HepG2 (cell line): ENCODE measurements around the gene SLC25A19. TPM values are rescaled to one million over a fixed set of nuclear protein-coding genes. Genes with fewer than 3 reads are reported as not detected.

ENCODE experiments used
- ARNT2 ChIP-seq: sonication (generic); formaldehyde crosslinking; IDR thresholded peaks from 2 replicates; pipeline ENCODE4 v1.8.0; 2022; ENCODE audit warnings: mild to moderate bottlenecking, low read depth, missing genetic modification reagents, moderate library complexity
- CAMTA2 ChIP-seq: sonication (generic); formaldehyde crosslinking; IDR thresholded peaks from 2 replicates; pipeline ENCODE4 v1.4.0; 2020; ENCODE audit warnings: mild to moderate bottlenecking, missing genetic modification reagents, borderline replicate concordance
- CC2D1A ChIP-seq: sonication (generic); formaldehyde crosslinking; IDR thresholded peaks from 2 replicates; pipeline ENCODE4 v1.8.1; 2023; ENCODE audit warnings: mild to moderate bottlenecking, missing genetic modification reagents
- GABPB1 ChIP-seq: IDR thresholded peaks from 2 replicates; pipeline ENCODE4 v1.6.1; 2016; ENCODE audit warnings: mild to moderate bottlenecking, missing genetic modification reagents, moderate library complexity, missing compliant biosample characterization
- IRX3 ChIP-seq: sonication (generic); formaldehyde crosslinking; IDR thresholded peaks from 2 replicates; pipeline ENCODE4 v1.8.1; 2023; ENCODE audit warnings: mild to moderate bottlenecking, low read depth, missing genetic modification reagents, borderline replicate concordance
- KMT2B ChIP-seq: IDR thresholded peaks from 2 replicates; pipeline ENCODE4 v1.6.1; 2016; ENCODE audit warnings: missing genetic modification reagents, missing compliant biosample characterization
- NPAS2 ChIP-seq: sonication (generic); formaldehyde crosslinking; IDR thresholded peaks from 2 replicates; pipeline ENCODE4 v1.8.0; 2022; ENCODE audit warnings: mild to moderate bottlenecking, missing genetic modification reagents, borderline replicate concordance
- PRMT3 ChIP-seq: sonication (generic); formaldehyde crosslinking; IDR thresholded peaks from 2 replicates; pipeline ENCODE4 v1.8.1; 2022; ENCODE audit warnings: low read depth, mild to moderate bottlenecking, moderate library complexity, missing genetic modification reagents, borderline replicate concordance
- RAD21 ChIP-seq: fragments of 450-650 bp; formaldehyde crosslinking; IDR thresholded peaks from 2 replicates; pipeline ENCODE4 v1.5.0; 2020; ENCODE audit warnings: mild to moderate bottlenecking
- RCOR2 ChIP-seq: IDR thresholded peaks from 2 replicates; pipeline ENCODE4 v1.6.1; 2016; ENCODE audit warnings: missing biosample characterization, missing genetic modification reagents
- SIN3A ChIP-seq: IDR thresholded peaks from 2 replicates; pipeline ENCODE4 v1.6.1; 2011; ENCODE audit warnings: low read depth, mild to moderate bottlenecking, control low read depth, low read length, borderline replicate concordance
- SMAD3 ChIP-seq: sonication (generic); formaldehyde crosslinking; IDR thresholded peaks from 2 replicates; pipeline ENCODE4 v1.4.0; 2020; ENCODE audit warnings: missing genetic modification reagents
- ZBTB10 ChIP-seq: sonication (generic); formaldehyde crosslinking; IDR thresholded peaks from 2 replicates; pipeline ENCODE4 v1.4.0; 2020; ENCODE audit warnings: missing genetic modification reagents, borderline replicate concordance
- ZBTB20 ChIP-seq: sonication (generic); formaldehyde crosslinking; IDR thresholded peaks from 2 replicates; pipeline ENCODE4 v1.8.1; 2023; ENCODE audit warnings: missing genetic modification reagents, low read depth, mild to moderate bottlenecking, borderline replicate concordance
- ZNF670 ChIP-seq: sonication (generic); formaldehyde crosslinking; IDR thresholded peaks from 2 replicates; pipeline ENCODE4 v1.8.0; 2022; ENCODE audit warnings: mild to moderate bottlenecking, missing genetic modification reagents, borderline replicate concordance
- polyA plus RNA-seq, 8 experiments: library from polyadenylated mRNA; depleted of rRNA in 3 of 8; stranded (reverse) in 7 of 8; unstranded in 1 of 8; fragments of >200 nt; fragmentation: Illumina TruSeq in 4 of 8; extraction: Trizol in 4 of 8; gene quantifications; 2 replicates each; pipeline versions ENCODE4 v1.2.1 to v1.2.3, GENCODE V29; 2011 to 2016; ENCODE audit warnings: low read depth in 4 of 8, missing spikeins in 1 of 8, mixed read lengths in 1 of 8; ENCODE audit not compliant: insufficient read depth in 1 of 8
- total RNA-seq, 5 experiments: library from RNA; depleted of rRNA; stranded (reverse); fragments of >200 nt; fragmentation: Illumina TruSeq; extraction: Trizol; gene quantifications; 2 replicates each; pipeline ENCODE4 v1.2.3, GENCODE V29; 2016; ENCODE audit warnings: low read depth in 1 of 5
- TF ChIP-seq, protein P1 (sequence below): sonication (generic); formaldehyde crosslinking; IDR thresholded peaks from 2 replicates; pipeline ENCODE4 v1.4.0; 2020; ENCODE audit warnings: mild to moderate bottlenecking, missing genetic modification reagents
- TF ChIP-seq, protein P2 (sequence below): sonication (generic); formaldehyde crosslinking; IDR thresholded peaks from 2 replicates; pipeline ENCODE4 v1.5.0; 2020; ENCODE audit warnings: mild to moderate bottlenecking, low read depth, missing genetic modification reagents, borderline replicate concordance
- TF ChIP-seq, protein P3 (sequence below): sonication (generic); formaldehyde crosslinking; IDR thresholded peaks from 2 replicates; pipeline ENCODE4 v1.8.0; 2022; ENCODE audit warnings: missing genetic modification reagents, mild to moderate bottlenecking, moderate library complexity, borderline replicate concordance

SLC25A19 gene
- total and polyA plus RNA-seq, 2 of the 13 experiments (the other 11 are each of a cell fraction or from before 2014, with no cell fraction given), result 24.4 to 41.4 TPM

DNA sequence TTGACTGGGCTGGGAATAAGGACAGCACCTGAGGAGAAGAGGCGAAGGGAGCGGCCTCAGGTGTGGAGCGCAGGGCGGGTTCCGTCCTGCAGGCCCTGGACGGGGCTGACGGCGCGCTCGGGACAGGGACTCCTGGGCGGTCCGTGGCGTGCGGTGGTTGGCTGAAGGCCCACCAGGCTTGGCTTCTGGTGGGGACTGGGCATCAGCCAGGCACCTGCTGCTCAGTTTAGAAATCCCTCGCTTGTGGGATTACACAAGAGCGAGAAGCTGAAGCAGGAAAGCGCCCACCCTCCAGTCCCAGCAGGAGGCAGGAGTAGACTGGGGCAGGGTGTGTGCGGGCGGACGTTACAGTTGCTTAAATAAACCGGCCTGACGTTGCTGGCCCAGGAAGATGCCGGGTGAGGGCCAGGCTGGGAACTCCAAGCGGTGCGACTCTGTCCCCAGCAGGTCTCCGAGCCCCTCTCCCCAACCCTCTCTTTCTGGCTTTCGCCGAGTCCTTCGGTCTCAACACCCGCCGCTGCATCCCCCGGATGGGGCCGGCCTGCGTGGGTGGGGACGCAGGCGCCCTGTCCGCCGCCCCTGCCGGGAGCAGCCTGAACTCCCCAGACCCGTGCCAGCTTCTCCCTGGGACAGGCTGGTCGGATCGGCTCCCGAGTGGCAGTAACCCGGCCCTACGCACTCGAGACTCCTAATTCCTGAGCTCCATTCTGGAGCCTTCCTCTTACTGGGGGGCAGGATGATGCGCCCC is 18.8 kb downstream of the SLC25A19 start (continued):
- TF ChIP-seq RCOR2 (CRISPR knock-in tag) (0 out of 2 replicates have a peak, but pooled peaks have one; percentile 21), SMAD3 (CRISPR knock-in tag) (peak; percentile 63; the same call in 1 of the 2 replicates), SIN3A (peak; percentile 81), RAD21 (CRISPR knock-in tag) (peak; percentile 85), PRMT3 (CRISPR knock-in tag) (no peak), IRX3 (no peak), ZNF670 (CRISPR knock-in tag) (0 out of 2 replicates have a peak, but pooled peaks have one; percentile 44), GABPB1 (CRISPR knock-in tag) (peak; percentile 72), CAMTA2 (no peak), ZBTB20 (CRISPR knock-in tag) (0 out of 2 replicates have a peak, but pooled peaks have one; percentile 18), NPAS2 (CRISPR knock-in tag) (no peak), CC2D1A (CRISPR knock-in tag) (peak; percentile 46; the same call in 1 of the 2 replicates), ZBTB10 (CRISPR knock-in tag) (no peak), ARNT2 (peak; percentile 87), KMT2B (CRISPR knock-in tag) (peak; percentile 75)
- TF ChIP-seq, protein P1, sequence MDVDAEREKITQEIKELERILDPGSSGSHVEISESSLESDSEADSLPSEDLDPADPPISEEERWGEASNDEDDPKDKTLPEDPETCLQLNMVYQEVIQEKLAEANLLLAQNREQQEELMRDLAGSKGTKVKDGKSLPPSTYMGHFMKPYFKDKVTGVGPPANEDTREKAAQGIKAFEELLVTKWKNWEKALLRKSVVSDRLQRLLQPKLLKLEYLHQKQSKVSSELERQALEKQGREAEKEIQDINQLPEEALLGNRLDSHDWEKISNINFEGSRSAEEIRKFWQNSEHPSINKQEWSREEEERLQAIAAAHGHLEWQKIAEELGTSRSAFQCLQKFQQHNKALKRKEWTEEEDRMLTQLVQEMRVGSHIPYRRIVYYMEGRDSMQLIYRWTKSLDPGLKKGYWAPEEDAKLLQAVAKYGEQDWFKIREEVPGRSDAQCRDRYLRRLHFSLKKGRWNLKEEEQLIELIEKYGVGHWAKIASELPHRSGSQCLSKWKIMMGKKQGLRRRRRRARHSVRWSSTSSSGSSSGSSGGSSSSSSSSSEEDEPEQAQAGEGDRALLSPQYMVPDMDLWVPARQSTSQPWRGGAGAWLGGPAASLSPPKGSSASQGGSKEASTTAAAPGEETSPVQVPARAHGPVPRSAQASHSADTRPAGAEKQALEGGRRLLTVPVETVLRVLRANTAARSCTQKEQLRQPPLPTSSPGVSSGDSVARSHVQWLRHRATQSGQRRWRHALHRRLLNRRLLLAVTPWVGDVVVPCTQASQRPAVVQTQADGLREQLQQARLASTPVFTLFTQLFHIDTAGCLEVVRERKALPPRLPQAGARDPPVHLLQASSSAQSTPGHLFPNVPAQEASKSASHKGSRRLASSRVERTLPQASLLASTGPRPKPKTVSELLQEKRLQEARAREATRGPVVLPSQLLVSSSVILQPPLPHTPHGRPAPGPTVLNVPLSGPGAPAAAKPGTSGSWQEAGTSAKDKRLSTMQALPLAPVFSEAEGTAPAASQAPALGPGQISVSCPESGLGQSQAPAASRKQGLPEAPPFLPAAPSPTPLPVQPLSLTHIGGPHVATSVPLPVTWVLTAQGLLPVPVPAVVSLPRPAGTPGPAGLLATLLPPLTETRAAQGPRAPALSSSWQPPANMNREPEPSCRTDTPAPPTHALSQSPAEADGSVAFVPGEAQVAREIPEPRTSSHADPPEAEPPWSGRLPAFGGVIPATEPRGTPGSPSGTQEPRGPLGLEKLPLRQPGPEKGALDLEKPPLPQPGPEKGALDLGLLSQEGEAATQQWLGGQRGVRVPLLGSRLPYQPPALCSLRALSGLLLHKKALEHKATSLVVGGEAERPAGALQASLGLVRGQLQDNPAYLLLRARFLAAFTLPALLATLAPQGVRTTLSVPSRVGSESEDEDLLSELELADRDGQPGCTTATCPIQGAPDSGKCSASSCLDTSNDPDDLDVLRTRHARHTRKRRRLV (CRISPR knock-in tag), result no peak
- TF ChIP-seq, protein P2, sequence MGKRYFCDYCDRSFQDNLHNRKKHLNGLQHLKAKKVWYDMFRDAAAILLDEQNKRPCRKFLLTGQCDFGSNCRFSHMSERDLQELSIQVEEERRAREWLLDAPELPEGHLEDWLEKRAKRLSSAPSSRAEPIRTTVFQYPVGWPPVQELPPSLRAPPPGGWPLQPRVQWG (CRISPR knock-in tag), result no peak
- TF ChIP-seq, protein P3, sequence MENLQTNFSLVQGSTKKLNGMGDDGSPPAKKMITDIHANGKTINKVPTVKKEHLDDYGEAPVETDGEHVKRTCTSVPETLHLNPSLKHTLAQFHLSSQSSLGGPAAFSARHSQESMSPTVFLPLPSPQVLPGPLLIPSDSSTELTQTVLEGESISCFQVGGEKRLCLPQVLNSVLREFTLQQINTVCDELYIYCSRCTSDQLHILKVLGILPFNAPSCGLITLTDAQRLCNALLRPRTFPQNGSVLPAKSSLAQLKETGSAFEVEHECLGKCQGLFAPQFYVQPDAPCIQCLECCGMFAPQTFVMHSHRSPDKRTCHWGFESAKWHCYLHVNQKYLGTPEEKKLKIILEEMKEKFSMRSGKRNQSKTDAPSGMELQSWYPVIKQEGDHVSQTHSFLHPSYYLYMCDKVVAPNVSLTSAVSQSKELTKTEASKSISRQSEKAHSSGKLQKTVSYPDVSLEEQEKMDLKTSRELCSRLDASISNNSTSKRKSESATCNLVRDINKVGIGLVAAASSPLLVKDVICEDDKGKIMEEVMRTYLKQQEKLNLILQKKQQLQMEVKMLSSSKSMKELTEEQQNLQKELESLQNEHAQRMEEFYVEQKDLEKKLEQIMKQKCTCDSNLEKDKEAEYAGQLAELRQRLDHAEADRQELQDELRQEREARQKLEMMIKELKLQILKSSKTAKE, result 0 out of 2 replicates have a peak, but pooled peaks have one; percentile 13
